Hepatocyte (in vitro differentiated cells): ENCODE data around the gene FIZ1. TPM values are rescaled to one million over a fixed set of nuclear protein-coding genes. Genes with fewer than 3 reads are reported as not detected.

Experiments used
- DNase-seq: peaks from one replicate; pipeline ENCODE4 v3.0.0-alpha.2; 2016; ENCODE audit warnings: low spot score
- H2AFZ ChIP-seq: fragments of 200-600 bp; sonication (generic); 2 replicates; pipeline ENCODE4 v1.6.0; 2016; ENCODE audit warnings: antibody characterized with exemption, mild to moderate bottlenecking
- H3K27ac ChIP-seq: fragments of 200-600 bp; sonication (generic); 2 replicates; pipeline ENCODE4 v1.5.1; 2016; ENCODE audit warnings: mild to moderate bottlenecking
- H3K27me3 ChIP-seq: fragments of 200-600 bp; sonication (generic); 2 replicates; pipeline ENCODE4 v1.6.1; 2016
- H3K36me3 ChIP-seq: fragments of 200-600 bp; sonication (generic); replicated peaks from 2 replicates; pipeline ENCODE4 v1.5.1; 2016; ENCODE audit warnings: low read depth; ENCODE audit not compliant: insufficient read depth
- H3K4me1 ChIP-seq: fragments of 200-600 bp; sonication (generic); 2 replicates; pipeline ENCODE4 v1.5.1; 2016; ENCODE audit warnings: mild to moderate bottlenecking, moderate library complexity; ENCODE audit not compliant: insufficient read depth
- H3K4me2 ChIP-seq: fragments of 200-600 bp; sonication (generic); 2 replicates; pipeline ENCODE4 v1.6.0; 2016
- H3K4me3 ChIP-seq: fragments of 200-600 bp; sonication (generic); 2 replicates; pipeline ENCODE4 v1.5.1; 2016; ENCODE audit warnings: mild to moderate bottlenecking
- H3K79me2 ChIP-seq: fragments of 200-600 bp; sonication (generic); 2 replicates; pipeline ENCODE4 v1.6.0; 2017; ENCODE audit warnings: mild to moderate bottlenecking
- H3K9me2 ChIP-seq: fragments of 200-600 bp; sonication (generic); replicated peaks from 2 replicates; pipeline ENCODE4 v1.6.0; 2017; ENCODE audit warnings: mild to moderate bottlenecking; ENCODE audit not compliant: insufficient read depth
- H3K9me3 ChIP-seq: fragments of 200-600 bp; sonication (generic); 2 replicates; pipeline ENCODE4 v1.5.1; 2016; ENCODE audit warnings: low read depth, mild to moderate bottlenecking
- H4K20me1 ChIP-seq: fragments of 200-600 bp; sonication (generic); 2 replicates; pipeline ENCODE4 v1.6.0; 2016; ENCODE audit warnings: mild to moderate bottlenecking; ENCODE audit not compliant: insufficient read depth, poor library complexity, severe bottlenecking
- CTCF ChIP-seq: fragments of 200-600 bp; sonication (generic); IDR thresholded peaks from 2 replicates; pipeline ENCODE4 v1.5.1; 2016; ENCODE audit warnings: antibody characterized with exemption, mild to moderate bottlenecking; ENCODE audit not compliant: poor library complexity
- EZH2 ChIP-seq: fragments of 200-600 bp; sonication (generic); IDR thresholded peaks from 2 replicates; pipeline ENCODE4 v1.6.1; 2016; ENCODE audit warnings: antibody characterized with exemption, mild to moderate bottlenecking, borderline replicate concordance
- EZH2phosphoT487 ChIP-seq: fragments of 200-600 bp; sonication (generic); IDR thresholded peaks from one replicate; pipeline ENCODE4 v1.6.1; 2018; ENCODE audit warnings: antibody characterized with exemption, mild to moderate bottlenecking, low read depth, moderate library complexity; ENCODE audit not compliant: unreplicated experiment, severe bottlenecking
- WGBS: methylation state at CpG from one replicate; pipeline ENCODE4 v1.1.6; 2016; ENCODE audit warnings: low lambda C conversion rate; ENCODE audit errors: missing lambda C conversion rate; 5-methylcytosine and 5-hydroxymethylcytosine counted together
- polyA plus RNA-seq: library from polyadenylated mRNA; unstranded; fragments of >200 nt; fragmentation: Nextera tagmentation; extraction: Ambion mirVana; gene quantifications from 2 replicates; pipeline ENCODE4 v1.2.1, GENCODE V29; 2016
- total RNA-seq: library from RNA; depleted of rRNA; stranded (reverse); fragments of >200 nt; gene quantifications from 2 replicates; pipeline ENCODE4 v1.2.3, GENCODE V29; 2014

The FIZ1 gene
- total and polyA plus RNA-seq, 2 experiments from 2014 or later, result 3.8 to 16.4 TPM

DNA sequence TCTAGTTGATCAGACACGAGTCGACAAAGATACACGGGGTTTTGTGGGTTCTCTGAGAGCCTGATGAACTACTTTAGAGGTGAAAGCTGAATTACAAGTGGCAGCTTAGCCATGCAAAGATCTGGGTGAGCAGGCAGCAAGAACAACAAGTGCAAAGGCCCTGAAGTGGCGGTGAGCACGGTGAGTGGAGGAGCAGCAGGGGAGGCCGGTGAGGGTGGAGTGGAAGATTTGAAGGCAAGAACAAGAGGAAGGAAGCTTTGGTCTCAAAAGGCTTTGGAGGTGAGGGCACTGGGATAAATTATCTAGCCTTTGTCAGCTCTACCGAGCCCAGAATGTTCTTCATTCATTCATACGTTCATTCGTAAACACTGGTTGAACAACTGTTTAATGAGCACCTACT is 7.5 kb upstream of the FIZ1 start:
- Histone ChIP-seq H4K20me1 (peaks cover 6% of the 10 kb centered on the region), H3K36me3 (no peaks in the 10 kb centered on the region), H2AFZ (no peak overlapping the region), H3K79me2 (peaks cover 57% of the 10 kb centered on the region), H3K9me3 (no peaks in the 10 kb centered on the region), H3K27me3 (no peaks in the 10 kb centered on the region), H3K27ac (peak overlapping the region; percentile 78), H3K4me3 (no peak overlapping the region), H3K4me2 (peak overlapping the region; percentile 86), H3K9me2 (no peaks in the 10 kb centered on the region), H3K4me1 (peaks cover 13% of the 10 kb centered on the region)
- 88% methylated on average over 9 of the region's 9 CpGs for WGBS
- TF ChIP-seq EZH2 (no peak), EZH2phosphoT487 (no peak), CTCF (no peak)
- no peak for DNase-seq

DNA sequence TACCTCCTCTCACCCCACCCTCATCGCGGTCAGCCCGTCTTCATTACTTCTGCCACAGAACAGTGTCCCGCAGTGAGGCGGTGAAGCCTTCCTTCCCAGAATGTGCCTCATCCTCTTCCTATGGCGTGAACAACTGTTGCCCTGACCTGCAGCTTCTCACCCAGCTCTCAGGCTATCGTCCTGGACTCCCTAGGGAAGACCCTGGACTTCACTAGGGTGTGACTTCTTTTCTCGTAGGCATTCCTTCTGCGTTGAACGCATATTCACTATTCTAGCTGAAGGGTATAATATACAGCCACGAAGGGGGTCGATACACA is 7.1 kb upstream of the FIZ1 start:
- H3K27me3 ChIP-seq, result no peaks in the 10 kb centered on the region
- peaks cover 13% of the 10 kb centered on the region for H3K4me1 ChIP-seq
- peaks cover 53% of the 10 kb centered on the region for H3K79me2 ChIP-seq
- peak overlapping the region; percentile 78 for H3K27ac ChIP-seq
- H2AFZ ChIP-seq, result no peak overlapping the region
- H3K9me2 ChIP-seq, result no peaks in the 10 kb centered on the region
- peak overlapping the region; percentile 86 for H3K4me2 ChIP-seq
- no peak overlapping the region for H3K4me3 ChIP-seq
- TF ChIP-seq EZH2, result no peak
- TF ChIP-seq EZH2phosphoT487, result no peak
- no peak for TF ChIP-seq CTCF
- H3K9me3 ChIP-seq, result no peaks in the 10 kb centered on the region
- DNase-seq, result no peak
- 32% methylated on average over 12 of the region's 12 CpGs for WGBS
- peaks cover 6% of the 10 kb centered on the region for H4K20me1 ChIP-seq
- no peaks in the 10 kb centered on the region for H3K36me3 ChIP-seq

- peak within 1 kb of the TSS; percentile 80 for H2AFZ ChIP-seq
- no peaks in the 10 kb centered on the region for H3K27me3 ChIP-seq
- peak; percentile 94 for DNase-seq
- H3K4me3 ChIP-seq, result peak within 1 kb of the TSS; percentile 96
- WGBS, result 2% methylated on average over 16 of the region's 44 CpGs
- TF ChIP-seq EZH2phosphoT487, result no peak
- peak; percentile 84 for TF ChIP-seq CTCF
- peak within 1 kb of the TSS; percentile 86 for H3K4me2 ChIP-seq
- no peaks in the 10 kb centered on the region for H3K9me2 ChIP-seq
- H3K79me2 ChIP-seq, result peaks cover 51% of the 10 kb centered on the region
- H3K9me3 ChIP-seq, result no peaks in the 10 kb centered on the region
- peaks cover 6% of the 10 kb centered on the region for H4K20me1 ChIP-seq
- peak within 1 kb of the TSS; percentile 95 for H3K27ac ChIP-seq
- peaks cover 17% of the 10 kb centered on the region for H3K4me1 ChIP-seq
- no peaks in the 10 kb centered on the region for H3K36me3 ChIP-seq
Measured at GRCh38 chr19:55605637-55606470, 6.5 kb upstream of the FIZ1 start, which contains the start of gene ZNF865. Gene ZNF865, plus strand, starts transcription at chr19:55605647. Its CDS starts 7,972 bp downstream, at chr19:55613619.
